ENCODE measurements around the gene PITPNM3.

GRCh38 chr17:6577686-6578263, 21.4 kb upstream of the PITPNM3 start:
- TF ChIP-seq POLR2AphosphoS5 (IDR thresholded peaks at IDR 0.05; ENCODE audit: low read depth): no peak
- no peak for TF ChIP-seq CTCF (conservative IDR thresholded peaks at IDR 0.05; ENCODE audit: low read depth in 2 of 2)
- no peak for TF ChIP-seq EZH2phosphoT487 (IDR thresholded peaks at IDR 0.05; ENCODE audit: unreplicated experiment)
- TF ChIP-seq EZH2 (IDR thresholded peaks at IDR 0.05; ENCODE audit: low read depth, unreplicated experiment): no peak
- no peak for TF ChIP-seq ETS1 (IDR thresholded peaks at IDR 0.05)
